NT2/D1 (cell line): Measurements from ENCODE around the gene TUBA3D.
"Not testable (repeated sequence)": the region's sequence is repeated elsewhere in the genome, so short reads cannot be mapped to it uniquely, and the experiment has no call there.

ENCODE experiments used
- DNase-seq: peaks from one replicate; pipeline ENCODE4 v3.0.0-alpha.2; 2011; ENCODE audit warnings: low read depth, low spot score
- H3K27me3 ChIP-seq: 2 replicates; pipeline ENCODE4 v1.6.0; 2011; ENCODE audit warnings: mild to moderate bottlenecking; ENCODE audit not compliant: insufficient read length, insufficient read depth
- H3K36me3 ChIP-seq: 2 replicates; pipeline ENCODE4 v1.6.1; 2011; ENCODE audit warnings: mild to moderate bottlenecking, low read length, mixed read lengths; ENCODE audit not compliant: insufficient read depth, insufficient read length
- H3K4me1 ChIP-seq: 2 replicates; pipeline ENCODE4 v1.5.1; 2011; ENCODE audit not compliant: insufficient read depth, insufficient read length
- H3K4me3 ChIP-seq: 2 replicates; pipeline ENCODE4 v1.5.1; 2011; ENCODE audit warnings: low read depth; ENCODE audit not compliant: insufficient read length
- H3K9ac ChIP-seq: 2 replicates; pipeline ENCODE4 v1.6.0; 2011; ENCODE audit warnings: low read depth; ENCODE audit not compliant: insufficient read length
- H3K9me3 ChIP-seq: 2 replicates; pipeline ENCODE4 v1.5.1; 2011; ENCODE audit warnings: mild to moderate bottlenecking, low read length; ENCODE audit not compliant: insufficient read depth
- SUZ12 ChIP-seq: IDR thresholded peaks from 2 replicates; pipeline ENCODE4 v1.6.1; 2011; ENCODE audit not compliant: insufficient read length, insufficient read depth; ENCODE audit errors: extremely low read depth
- YY1 ChIP-seq: IDR thresholded peaks from 2 replicates; pipeline ENCODE4 v1.6.1; 2011; ENCODE audit not compliant: insufficient read length, insufficient read depth
- ZNF274 ChIP-seq: IDR thresholded peaks from 2 replicates; pipeline ENCODE4 v1.6.1; 2011; ENCODE audit warnings: mild to moderate bottlenecking, low read depth, low read length

The TUBA3D gene

GRCh38 chr2:131475831-131476230 is at the start of gene TUBA3D:
TSS of gene TUBA3D (plus strand) at chr2:131476119. CDS start at chr2:131476200, 81 bp downstream.
- peaks cover 2% of the 10 kb centered on the region for H3K36me3 ChIP-seq
- peaks cover 6% of the 10 kb centered on the region; the same call in 1 of the 2 replicates for H3K9me3 ChIP-seq
- no peak within 1 kb of the TSS for H3K4me3 ChIP-seq
- no peaks in the 10 kb centered on the region for H3K27me3 ChIP-seq
- H3K9ac ChIP-seq: no peak within 1 kb of the TSS
- TF ChIP-seq ZNF274 (no peak), SUZ12 (no peak), YY1 (no peak)
- no peak for DNase-seq
- no peaks in the 10 kb centered on the region for H3K4me1 ChIP-seq

- Histone ChIP-seq H3K36me3 (no peaks in the 10 kb centered on the region), H3K4me1 (no peaks in the 10 kb centered on the region), H3K27me3 (peaks cover 28% of the 10 kb centered on the region), H3K9ac (no peak overlapping the region), H3K4me3 (no peak overlapping the region), H3K9me3 (peaks cover 15% of the 10 kb centered on the region; the same call in 1 of the 2 replicates)
- TF ChIP-seq SUZ12 (no peak), YY1 (no peak), ZNF274 (no peak)
- no peak for DNase-seq
Observed at GRCh38 chr2:131426727-131427126, 49.2 kb upstream of the TUBA3D start.

- Histone ChIP-seq H3K9me3 (no peaks in the 10 kb centered on the region), H3K27me3 (peaks cover 7% of the 10 kb centered on the region), H3K36me3 (no peaks in the 10 kb centered on the region), H3K4me1 (no peaks in the 10 kb centered on the region), H3K4me3 (no peak overlapping the region), H3K9ac (no peak overlapping the region)
- TF ChIP-seq YY1: no peak
- no peak for TF ChIP-seq SUZ12
- no peak for TF ChIP-seq ZNF274
- DNase-seq: no peak
Observed at GRCh38 chr2:131431336-131431735, 44.6 kb upstream of the TUBA3D start.

GRCh38 chr2:131440742-131441468 is 35.0 kb upstream of the TUBA3D start:
- H3K9me3 ChIP-seq, DNase-seq, H3K27me3 ChIP-seq, H3K4me1 ChIP-seq, H3K4me3 ChIP-seq, H3K9ac ChIP-seq, H3K36me3 ChIP-seq: not testable (repeated sequence)

- not testable (repeated sequence) for H3K4me1 ChIP-seq, H3K9me3 ChIP-seq, H3K9ac ChIP-seq, H3K36me3 ChIP-seq, H3K4me3 ChIP-seq, DNase-seq, H3K27me3 ChIP-seq
Observed at GRCh38 chr2:131444736-131445514, 31.0 kb upstream of the TUBA3D start.

GRCh38 chr2:131445515-131445797 is 30.5 kb upstream of the TUBA3D start:
- H3K36me3 ChIP-seq, H3K9ac ChIP-seq, H3K4me3 ChIP-seq, H3K9me3 ChIP-seq, H3K27me3 ChIP-seq, H3K4me1 ChIP-seq, DNase-seq: not testable (repeated sequence)

GRCh38 chr2:131445896-131446295 is 30.0 kb upstream of the TUBA3D start:
- Histone ChIP-seq H3K27me3 (no peaks in the 10 kb centered on the region), H3K36me3 (no peaks in the 10 kb centered on the region), H3K9me3 (no peaks in the 10 kb centered on the region), H3K4me3 (no peak overlapping the region), H3K4me1 (no peaks in the 10 kb centered on the region), H3K9ac (no peak overlapping the region)
- TF ChIP-seq ZNF274: no peak
- no peak for TF ChIP-seq YY1
- TF ChIP-seq SUZ12: no peak
- DNase-seq: no peak

- not testable (repeated sequence) for H3K27me3 ChIP-seq, H3K4me3 ChIP-seq, H3K9me3 ChIP-seq, H3K4me1 ChIP-seq, H3K9ac ChIP-seq, DNase-seq, H3K36me3 ChIP-seq
Observed at GRCh38 chr2:131447981-131448380, 27.9 kb upstream of the TUBA3D start.

GRCh38 chr2:131451265-131451949 is 24.5 kb upstream of the TUBA3D start:
- not testable (repeated sequence) for H3K36me3 ChIP-seq, H3K27me3 ChIP-seq, H3K9ac ChIP-seq, H3K4me1 ChIP-seq, H3K4me3 ChIP-seq, H3K9me3 ChIP-seq, DNase-seq

GRCh38 chr2:131454914-131455313 is 21.0 kb upstream of the TUBA3D start:
- H3K4me3 ChIP-seq, DNase-seq, H3K36me3 ChIP-seq, H3K4me1 ChIP-seq, H3K27me3 ChIP-seq, H3K9me3 ChIP-seq, H3K9ac ChIP-seq: not testable (repeated sequence)
